HG02610 (cell line): ENCODE data around the gene PLXNA2.

ENCODE experiments used
- ATAC-seq: cut with Tn5 transposase; IDR thresholded peaks from one replicate; pipeline ENCODE4 v1.9.1; 2021; ENCODE audit warnings: mild to moderate bottlenecking, moderate library complexity; ENCODE audit not compliant: unreplicated experiment

Gene PLXNA2

GRCh38 chr1:208268541-208269337, 24.6 kb upstream of the PLXNA2 start:
- no peak for ATAC-seq

- no peak for ATAC-seq
Observed at GRCh38 chr1:208265525-208265924, 21.3 kb upstream of the PLXNA2 start.

- no peak for ATAC-seq
Observed at GRCh38 chr1:208265122-208265469, 20.9 kb upstream of the PLXNA2 start.

GRCh38 chr1:208264469-208265121, 20.4 kb upstream of the PLXNA2 start:
- ATAC-seq: no peak

GRCh38 chr1:208261874-208262273, 17.7 kb upstream of the PLXNA2 start:
- ATAC-seq: no peak

GRCh38 chr1:208258277-208258676, 14.1 kb upstream of the PLXNA2 start:
- ATAC-seq: no peak

GRCh38 chr1:208257351-208257750, 13.2 kb upstream of the PLXNA2 start:
- ATAC-seq: no peak

GRCh38 chr1:208256556-208256955, 12.4 kb upstream of the PLXNA2 start:
- no peak for ATAC-seq

- no peak for ATAC-seq
Observed at GRCh38 chr1:208256091-208256490, 11.9 kb upstream of the PLXNA2 start.

GRCh38 chr1:208254862-208255261, 10.7 kb upstream of the PLXNA2 start:
- ATAC-seq: no peak

GRCh38 chr1:208254376-208254775, 10.2 kb upstream of the PLXNA2 start:
- no peak for ATAC-seq

GRCh38 chr1:208252836-208253576, 8.8 kb upstream of the PLXNA2 start:
- ATAC-seq: no peak

GRCh38 chr1:208251911-208252835, 8.0 kb upstream of the PLXNA2 start:
- ATAC-seq: no peak

GRCh38 chr1:208251015-208251414, 6.8 kb upstream of the PLXNA2 start:
- ATAC-seq: no peak

GRCh38 chr1:208250613-208251012, 6.4 kb upstream of the PLXNA2 start:
- ATAC-seq: no peak

- no peak for ATAC-seq
Observed at GRCh38 chr1:208248991-208249696, 5.0 kb upstream of the PLXNA2 start.

GRCh38 chr1:208248307-208248801, 4.2 kb upstream of the PLXNA2 start:
- ATAC-seq: no peak

- ATAC-seq: no peak
Observed at GRCh38 chr1:208247696-208248095, 3.5 kb upstream of the PLXNA2 start.

- peak; percentile 58 for ATAC-seq
Observed at GRCh38 chr1:208245185-208245705, 1.1 kb upstream of the PLXNA2 start.

- ATAC-seq: no peak
Observed at GRCh38 chr1:208243527-208243966, 637 bp downstream of the PLXNA2 start.
